OCI-LY3 (cell line): ENCODE results near the gene CPLANE1.

Source experiments
- H2AFZ ChIP-seq: fragments of 200-600, 300-600 bp; shearing (Covaris generic); 2 replicates; pipeline ENCODE4 v1.6.0; 2014; ENCODE audit warnings: antibody characterized with exemption, low read depth, low read length
- H3K27ac ChIP-seq: fragments of 200-600, 300-600 bp; sonication (generic); 2 replicates; pipeline ENCODE4 v1.5.1; 2014; ENCODE audit warnings: mild to moderate bottlenecking, low read length, moderate library complexity, mixed read lengths
- H3K27me3 ChIP-seq: fragments of 200-600, 300-600 bp; sonication (generic); 2 replicates; pipeline ENCODE4 v1.6.1; 2014; ENCODE audit warnings: low read depth, low read length, mixed read lengths
- H3K36me3 ChIP-seq: fragments of 200-600, 300-600 bp; sonication (generic); replicated peaks from 2 replicates; pipeline ENCODE3; 2014; ENCODE audit warnings: low read depth, low read length, mixed read lengths
- H3K4me1 ChIP-seq: fragments of 300-600, 200-600 bp; sonication (generic); 2 replicates; pipeline ENCODE4 v1.6.1; 2014; ENCODE audit warnings: low read length, mixed read lengths
- H3K4me2 ChIP-seq: fragments of 200-600, 300-600 bp; sonication (generic); 2 replicates; pipeline ENCODE4 v1.6.1; 2014; ENCODE audit warnings: low read length, mixed read lengths
- H3K4me3 ChIP-seq: fragments of 300-600, 200-600 bp; sonication (generic); 2 replicates; pipeline ENCODE4 v1.5.1; 2014; ENCODE audit warnings: antibody characterized with exemption, mild to moderate bottlenecking, low read length, moderate library complexity
- H3K79me2 ChIP-seq: fragments of 300-600, 200-600 bp; shearing (Covaris generic); 2 replicates; pipeline ENCODE4 v1.6.1; 2014; ENCODE audit warnings: mild to moderate bottlenecking, low read length, mixed read lengths
- H3K9ac ChIP-seq: fragments of 300-600, 200-600 bp; shearing (Covaris generic); 2 replicates; pipeline ENCODE4 v1.6.0; 2014; ENCODE audit warnings: mild to moderate bottlenecking, low read length, moderate library complexity
- H3K9me3 ChIP-seq: fragments of 200-600, 300-600 bp; shearing (Covaris generic); 2 replicates; pipeline ENCODE4 v1.6.1; 2014; ENCODE audit warnings: low read length, mixed read lengths; ENCODE audit not compliant: insufficient read depth
- H4K20me1 ChIP-seq: fragments of 200-600, 300-600 bp; sonication (generic); 2 replicates; pipeline ENCODE4 v1.6.1; 2016; ENCODE audit warnings: low read length, mixed read lengths; ENCODE audit not compliant: insufficient read depth
- EZH2phosphoT487 ChIP-seq: fragments of 200-600 bp; shearing (Covaris generic); IDR thresholded peaks from 2 replicates; pipeline ENCODE4 v1.6.1; 2018; ENCODE audit warnings: antibody characterized with exemption, mixed run types, low read depth
- TF ChIP-seq, protein P1 (sequence below): fragments of 200-600, 300-600 bp; sonication (generic); IDR thresholded peaks from 2 replicates; pipeline ENCODE4 v1.5.1; 2014; ENCODE audit warnings: antibody characterized with exemption, low read length, low read depth

CPLANE1 gene

GRCh38 chr5:37121465-37121864, 127.7 kb downstream of the CPLANE1 start:
- H3K27ac ChIP-seq, result no peak overlapping the region

DNA sequence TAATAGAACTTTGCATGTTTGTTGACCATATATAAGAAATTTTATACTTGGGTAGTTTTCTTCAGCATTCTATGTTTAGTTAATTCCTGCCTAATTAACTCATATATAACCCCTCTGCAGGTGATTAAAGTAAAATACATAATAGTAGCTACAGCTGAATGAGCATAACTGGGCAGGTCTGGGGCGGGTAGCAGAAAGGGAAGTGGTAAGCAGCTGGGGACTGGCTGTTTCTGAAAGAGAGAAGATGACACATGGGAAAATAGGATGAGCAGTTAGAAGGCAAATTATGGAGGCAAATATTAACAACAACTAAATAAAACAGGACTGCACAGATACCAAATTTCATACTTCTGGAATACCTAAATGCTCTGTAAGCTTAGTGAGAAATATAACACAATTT, 128.1 kb downstream of the CPLANE1 start:
- H3K79me2 ChIP-seq, result no peaks in the 10 kb centered on the region
- H3K27me3 ChIP-seq, result no peaks in the 10 kb centered on the region
- H4K20me1 ChIP-seq, result no peaks in the 10 kb centered on the region
- H2AFZ ChIP-seq, result no peak overlapping the region
- H3K4me3 ChIP-seq, result no peak overlapping the region
- no peak overlapping the region for H3K9ac ChIP-seq
- no peak overlapping the region for H3K4me2 ChIP-seq
- no peaks in the 10 kb centered on the region for H3K36me3 ChIP-seq
- TF ChIP-seq EZH2phosphoT487, result no peak
- TF ChIP-seq, protein P1, sequence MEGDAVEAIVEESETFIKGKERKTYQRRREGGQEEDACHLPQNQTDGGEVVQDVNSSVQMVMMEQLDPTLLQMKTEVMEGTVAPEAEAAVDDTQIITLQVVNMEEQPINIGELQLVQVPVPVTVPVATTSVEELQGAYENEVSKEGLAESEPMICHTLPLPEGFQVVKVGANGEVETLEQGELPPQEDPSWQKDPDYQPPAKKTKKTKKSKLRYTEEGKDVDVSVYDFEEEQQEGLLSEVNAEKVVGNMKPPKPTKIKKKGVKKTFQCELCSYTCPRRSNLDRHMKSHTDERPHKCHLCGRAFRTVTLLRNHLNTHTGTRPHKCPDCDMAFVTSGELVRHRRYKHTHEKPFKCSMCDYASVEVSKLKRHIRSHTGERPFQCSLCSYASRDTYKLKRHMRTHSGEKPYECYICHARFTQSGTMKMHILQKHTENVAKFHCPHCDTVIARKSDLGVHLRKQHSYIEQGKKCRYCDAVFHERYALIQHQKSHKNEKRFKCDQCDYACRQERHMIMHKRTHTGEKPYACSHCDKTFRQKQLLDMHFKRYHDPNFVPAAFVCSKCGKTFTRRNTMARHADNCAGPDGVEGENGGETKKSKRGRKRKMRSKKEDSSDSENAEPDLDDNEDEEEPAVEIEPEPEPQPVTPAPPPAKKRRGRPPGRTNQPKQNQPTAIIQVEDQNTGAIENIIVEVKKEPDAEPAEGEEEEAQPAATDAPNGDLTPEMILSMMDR, result no peak
- H3K4me1 ChIP-seq, result peaks cover 7% of the 10 kb centered on the region
- no peak overlapping the region for H3K27ac ChIP-seq
- no peaks in the 10 kb centered on the region for H3K9me3 ChIP-seq

More at GRCh38 chr5:37121465-37121864, 127.7 kb downstream of the CPLANE1 start:
- Histone ChIP-seq H3K9me3 (no peaks in the 10 kb centered on the region), H3K79me2 (no peaks in the 10 kb centered on the region), H2AFZ (no peak overlapping the region), H3K4me2 (no peak overlapping the region), H3K4me3 (no peak overlapping the region), H3K9ac (no peak overlapping the region), H3K27me3 (no peaks in the 10 kb centered on the region), H3K36me3 (no peaks in the 10 kb centered on the region), H4K20me1 (no peaks in the 10 kb centered on the region), H3K4me1 (peaks cover 7% of the 10 kb centered on the region)
- TF ChIP-seq EZH2phosphoT487, result no peak
- TF ChIP-seq, protein P1, result no peak

DNA sequence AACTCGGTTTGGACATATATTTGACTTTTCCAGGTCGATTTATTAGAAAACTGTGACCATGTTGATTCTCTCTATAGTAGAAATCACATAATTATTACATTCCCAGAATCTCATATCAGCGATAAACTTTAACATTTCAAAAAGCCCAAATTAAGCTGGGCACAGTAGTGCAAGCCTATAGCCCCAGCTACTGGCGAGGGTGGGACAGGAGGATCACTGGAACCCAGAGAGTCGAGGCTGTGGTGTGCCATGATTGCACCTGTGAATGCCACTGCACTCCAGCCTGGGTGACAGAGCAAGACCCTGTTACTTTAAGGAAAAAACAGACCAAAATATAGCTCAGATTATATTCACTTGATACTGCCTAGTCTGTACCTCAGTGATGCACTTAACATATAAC, 128.9 kb downstream of the CPLANE1 start:
- no peaks in the 10 kb centered on the region for H3K36me3 ChIP-seq
- no peaks in the 10 kb centered on the region for H3K9me3 ChIP-seq
- no peak overlapping the region for H3K27ac ChIP-seq
- peaks cover 7% of the 10 kb centered on the region for H3K4me1 ChIP-seq
- no peak overlapping the region for H2AFZ ChIP-seq
- TF ChIP-seq, protein P1, result no peak
- TF ChIP-seq EZH2phosphoT487, result no peak
- H3K4me3 ChIP-seq, result no peak overlapping the region
- H3K79me2 ChIP-seq, result no peaks in the 10 kb centered on the region
- no peaks in the 10 kb centered on the region for H4K20me1 ChIP-seq
- no peak overlapping the region for H3K4me2 ChIP-seq
- no peak overlapping the region for H3K9ac ChIP-seq
- no peaks in the 10 kb centered on the region for H3K27me3 ChIP-seq

DNA sequence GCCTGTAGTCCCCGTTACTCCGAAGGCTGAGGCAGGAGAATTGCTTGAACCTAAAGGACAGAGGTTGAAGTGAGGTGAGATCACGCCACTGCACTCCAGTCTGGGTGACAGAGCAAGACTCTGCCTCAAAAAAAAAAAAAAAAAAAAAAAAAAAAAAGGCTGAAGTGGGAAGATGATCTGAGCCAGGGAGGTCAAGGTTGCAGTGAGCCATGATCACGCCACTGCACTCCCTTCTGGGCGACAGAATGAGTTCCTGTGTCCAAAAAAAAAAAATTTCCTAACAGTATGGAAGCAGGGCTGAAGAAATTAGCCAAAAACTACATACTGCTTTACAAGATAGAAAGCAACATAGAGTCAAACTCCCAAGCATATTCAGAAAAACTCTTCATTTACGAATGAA, 132.8 kb downstream of the CPLANE1 start:
- Histone ChIP-seq H3K27ac (no peak overlapping the region), H3K36me3 (peaks cover 11% of the 10 kb centered on the region), H3K4me2 (no peak overlapping the region), H3K9ac (no peak overlapping the region), H3K27me3 (no peaks in the 10 kb centered on the region), H4K20me1 (no peaks in the 10 kb centered on the region), H3K79me2 (no peaks in the 10 kb centered on the region), H3K4me1 (peaks cover 18% of the 10 kb centered on the region), H3K9me3 (no peaks in the 10 kb centered on the region), H3K4me3 (no peak overlapping the region), H2AFZ (no peak overlapping the region)
- TF ChIP-seq, protein P1, result no peak
- TF ChIP-seq EZH2phosphoT487, result no peak
